ENCODE measurements around the gene FAF2. TPM values are rescaled to one million over a fixed set of nuclear protein-coding genes. Genes with fewer than 3 reads are reported as not detected.

Gene FAF2
- total and polyA plus RNA-seq, 2 donors (not counting 3 experiments of a cell fraction or from before 2014, with no cell fraction given) = 27.9 to 43.5 TPM

DNA sequence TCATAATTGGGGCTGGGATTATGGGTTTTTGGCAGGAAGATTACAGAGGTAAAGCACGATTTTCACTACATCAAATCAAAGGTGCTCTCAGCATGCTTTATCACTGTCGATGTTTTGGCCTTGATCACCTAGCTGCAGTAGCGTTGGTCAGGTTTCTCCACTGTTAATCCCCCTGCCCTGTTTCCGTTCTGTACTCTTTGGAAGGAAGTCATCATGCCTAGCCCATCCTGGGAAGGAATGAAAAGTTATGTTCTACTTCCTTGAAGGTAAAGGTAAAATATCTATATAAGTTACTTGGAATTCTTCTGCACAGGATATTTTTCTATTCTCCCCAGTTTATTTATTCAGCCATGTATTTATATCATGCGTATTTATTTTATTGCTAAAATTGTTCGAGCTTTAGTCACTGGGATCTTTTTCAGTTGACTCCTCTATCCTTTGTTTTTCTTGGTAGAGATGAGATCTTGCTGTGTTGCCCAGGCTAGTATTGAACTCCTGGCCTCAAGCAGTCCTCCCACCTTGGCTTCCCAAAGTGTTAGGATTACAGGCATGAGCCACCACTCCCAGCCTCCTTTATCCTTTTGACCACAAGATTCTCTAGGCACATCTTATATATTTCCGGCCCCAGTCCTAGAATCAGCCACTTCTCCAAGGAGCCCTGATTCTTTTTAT is 25.3 kb downstream of the FAF2 start:
- no peak for TF ChIP-seq POLR2A (IDR thresholded peaks at IDR 0.05; ENCODE audit: low read depth, low read length)
- no peak for TF ChIP-seq MYC (IDR thresholded peaks at IDR 0.05; ENCODE audit: low read depth, low read length)
- TF ChIP-seq, protein P1, sequence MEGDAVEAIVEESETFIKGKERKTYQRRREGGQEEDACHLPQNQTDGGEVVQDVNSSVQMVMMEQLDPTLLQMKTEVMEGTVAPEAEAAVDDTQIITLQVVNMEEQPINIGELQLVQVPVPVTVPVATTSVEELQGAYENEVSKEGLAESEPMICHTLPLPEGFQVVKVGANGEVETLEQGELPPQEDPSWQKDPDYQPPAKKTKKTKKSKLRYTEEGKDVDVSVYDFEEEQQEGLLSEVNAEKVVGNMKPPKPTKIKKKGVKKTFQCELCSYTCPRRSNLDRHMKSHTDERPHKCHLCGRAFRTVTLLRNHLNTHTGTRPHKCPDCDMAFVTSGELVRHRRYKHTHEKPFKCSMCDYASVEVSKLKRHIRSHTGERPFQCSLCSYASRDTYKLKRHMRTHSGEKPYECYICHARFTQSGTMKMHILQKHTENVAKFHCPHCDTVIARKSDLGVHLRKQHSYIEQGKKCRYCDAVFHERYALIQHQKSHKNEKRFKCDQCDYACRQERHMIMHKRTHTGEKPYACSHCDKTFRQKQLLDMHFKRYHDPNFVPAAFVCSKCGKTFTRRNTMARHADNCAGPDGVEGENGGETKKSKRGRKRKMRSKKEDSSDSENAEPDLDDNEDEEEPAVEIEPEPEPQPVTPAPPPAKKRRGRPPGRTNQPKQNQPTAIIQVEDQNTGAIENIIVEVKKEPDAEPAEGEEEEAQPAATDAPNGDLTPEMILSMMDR (IDR thresholded peaks at IDR 0.05; ENCODE audit: extremely low read depth in 1 of 2, insufficient read depth in 1 of 2, low read depth in 1 of 2, low read length in 2 of 2) = no peak
- no peak for TF ChIP-seq GATA2 (IDR thresholded peaks at IDR 0.05; ENCODE audit: insufficient read depth, insufficient read length, low read depth, low read length)
- TF ChIP-seq EZH2 (IDR thresholded peaks at IDR 0.05; ENCODE audit: borderline replicate concordance, low read depth, low read length, severe bottlenecking) = no peak
- no peak for TF ChIP-seq FOS (IDR thresholded peaks at IDR 0.05; ENCODE audit: borderline replicate concordance, insufficient read depth, low read length)
- no peak for TF ChIP-seq POLR2AphosphoS5 (IDR thresholded peaks at IDR 0.05; ENCODE audit: insufficient read depth, low read depth, low read length)
- TF ChIP-seq JUN (IDR thresholded peaks at IDR 0.05; ENCODE audit: borderline replicate concordance, insufficient read depth, insufficient read length, low read depth) = no peak
- Histone ChIP-seq H3K27ac (ENCODE audit: insufficient read depth, low read depth, low read length) (no peak overlapping the region), H3K4me1 (ENCODE audit: control insufficient read depth, extremely low read depth, insufficient read depth, low read length) (no peaks in the 10 kb centered on the region), H3K79me2 (ENCODE audit: control insufficient read depth, insufficient read depth, low read length) (peaks cover 13% of the 10 kb centered on the region), H3K9me3 (replicated peaks; ENCODE audit: control insufficient read depth, insufficient read depth, low read length) (no peaks in the 10 kb centered on the region), H3K4me3 (replicated peaks in 1 of 3; ENCODE audit: insufficient read depth in 1 of 3, low read depth in 1 of 3, low read length in 3 of 3) (no peak overlapping the region), H2AFZ (ENCODE audit: low read depth, low read length) (no peak overlapping the region), H3K9me1 (replicated peaks; ENCODE audit: control insufficient read depth, extremely low read depth, insufficient read depth, low read length) (no peaks in the 10 kb centered on the region), H3K4me2 (ENCODE audit: insufficient read depth, low read length) (no peak overlapping the region), H3K36me3 (ENCODE audit: control insufficient read depth in 2 of 2, extremely low read depth in 1 of 2, insufficient read depth in 2 of 2, low read length in 2 of 2) (no peaks in the 10 kb centered on the region), H3K9ac (replicated peaks; ENCODE audit: extremely low read depth, insufficient read depth, low read length) (no peak overlapping the region), H4K20me1 (replicated peaks; ENCODE audit: control insufficient read depth, extremely low read depth, insufficient read depth, low read length) (no peaks in the 10 kb centered on the region), H3K27me3 (ENCODE audit: control insufficient read depth in 2 of 2, insufficient read depth in 2 of 2, low read length in 2 of 2) (no peaks in the 10 kb centered on the region)
- FAIRE-seq (no peak), DNase-seq (ENCODE audit: low read depth, low spot score) (no peak)
- ChIA-PET POLR2A (no interaction called here), CTCF (no interaction called here)
- dilution Hi-C loops (cut with MboI; ENCODE audit: extremely low pct_ligation_motif_present, low sequenced_read_pairs) (no loop called here), intact Hi-C loops (cut with micrococcal nuclease) (no loop called here)
- no TSS peak for BruUV-seq (replicated peaks)

All from endothelial cell of umbilical vein (primary cell).